Loucy (cell line): ENCODE measurements around the gene DPM1.

Source experiments
- EZH2phosphoT487 ChIP-seq: fragments of 200-600 bp; IDR thresholded peaks from 2 replicates; pipeline ENCODE4 v1.6.1; 2018; ENCODE audit warnings: antibody characterized with exemption, mild to moderate bottlenecking, moderate library complexity, borderline replicate concordance
- TF ChIP-seq, protein P1 (sequence below): fragments of 200-600 bp; sonication (generic); conservative IDR thresholded peaks from 2 replicates; pipeline ENCODE4 v1.5.1; 2014; ENCODE audit warnings: mild to moderate bottlenecking, antibody characterized with exemption, low read length

DNA sequence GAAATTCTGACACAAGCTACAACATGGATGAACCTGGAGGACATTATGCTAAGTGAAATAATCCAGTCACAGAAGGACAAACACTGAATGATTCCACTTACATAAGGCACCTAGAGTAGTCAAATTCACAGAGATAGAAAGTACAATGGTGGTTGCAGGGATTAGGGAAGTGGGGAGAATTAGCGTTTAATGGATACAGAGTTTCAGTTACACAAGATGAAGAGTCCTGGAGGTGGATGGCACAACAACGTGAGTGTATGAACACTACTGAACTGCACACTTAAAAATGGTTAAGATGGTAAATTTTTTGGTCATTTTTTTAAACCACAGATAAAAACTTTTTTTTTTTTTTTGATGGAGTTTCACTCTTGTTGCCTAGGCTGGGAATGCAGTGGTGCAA is 25.0 kb upstream of the DPM1 start:
- no peak for TF ChIP-seq EZH2phosphoT487
- TF ChIP-seq, protein P1, sequence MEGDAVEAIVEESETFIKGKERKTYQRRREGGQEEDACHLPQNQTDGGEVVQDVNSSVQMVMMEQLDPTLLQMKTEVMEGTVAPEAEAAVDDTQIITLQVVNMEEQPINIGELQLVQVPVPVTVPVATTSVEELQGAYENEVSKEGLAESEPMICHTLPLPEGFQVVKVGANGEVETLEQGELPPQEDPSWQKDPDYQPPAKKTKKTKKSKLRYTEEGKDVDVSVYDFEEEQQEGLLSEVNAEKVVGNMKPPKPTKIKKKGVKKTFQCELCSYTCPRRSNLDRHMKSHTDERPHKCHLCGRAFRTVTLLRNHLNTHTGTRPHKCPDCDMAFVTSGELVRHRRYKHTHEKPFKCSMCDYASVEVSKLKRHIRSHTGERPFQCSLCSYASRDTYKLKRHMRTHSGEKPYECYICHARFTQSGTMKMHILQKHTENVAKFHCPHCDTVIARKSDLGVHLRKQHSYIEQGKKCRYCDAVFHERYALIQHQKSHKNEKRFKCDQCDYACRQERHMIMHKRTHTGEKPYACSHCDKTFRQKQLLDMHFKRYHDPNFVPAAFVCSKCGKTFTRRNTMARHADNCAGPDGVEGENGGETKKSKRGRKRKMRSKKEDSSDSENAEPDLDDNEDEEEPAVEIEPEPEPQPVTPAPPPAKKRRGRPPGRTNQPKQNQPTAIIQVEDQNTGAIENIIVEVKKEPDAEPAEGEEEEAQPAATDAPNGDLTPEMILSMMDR = no peak
